PC-9 (cell line): ENCODE measurements around the gene ALKBH3. TPM values are rescaled to one million over a fixed set of nuclear protein-coding genes. Genes with fewer than 3 reads are reported as not detected.

Source experiments
- BruUV-seq: library from RNA; stranded (reverse); fragments of 400-500 nt; replicated peaks from 2 replicates; lab custom pipeline; 2021; lab: Mats Ljungman, UMichigan
- CTCF ChIA-PET: fragments of 300-600 bp; sonication (Branson Sonifier 250); formaldehyde crosslinking; loops from one replicate; lab custom pipeline; 2022; ENCODE audit warnings: antibody characterized with exemption; lab: Charles Lee
- POLR2A ChIA-PET: fragments of 300-600 bp; sonication (Branson Sonifier 250); formaldehyde crosslinking; loops from one replicate; lab custom pipeline; 2022; ENCODE audit warnings: antibody characterized with exemption; ENCODE audit not compliant: unreplicated experiment; lab: Charles Lee
- DNase-seq, 2 experiments: peaks; one replicate each; pipeline versions ENCODE4 v3.0.0 to v3.0.0-alpha.2; 2015 to 2022; ENCODE audit warnings: mixed read lengths in 1 of 2
- H2AFZ ChIP-seq: fragments of 200-600 bp; sonication (generic); 2 replicates; pipeline ENCODE4 v1.8.1; 2017; ENCODE audit warnings: antibody characterized with exemption
- H3F3A ChIP-seq: fragments of 200-600 bp; sonication (generic); 2 replicates; pipeline ENCODE4 v1.8.1; 2017; ENCODE audit warnings: antibody characterized with exemption, mild to moderate bottlenecking, low read depth; ENCODE audit not compliant: insufficient read depth
- H3K27ac ChIP-seq: fragments of 200-600 bp; sonication (generic); 2 replicates; pipeline ENCODE4 v1.6.1; 2016; ENCODE audit warnings: mixed run types
- H3K27me3 ChIP-seq: fragments of 200-600 bp; sonication (generic); 2 replicates; pipeline ENCODE4 v1.6.1; 2016; ENCODE audit warnings: low read depth, mixed run types; ENCODE audit not compliant: insufficient read depth
- H3K36me3 ChIP-seq: fragments of 200-600 bp; sonication (generic); 2 replicates; pipeline ENCODE4 v1.6.1; 2016; ENCODE audit warnings: low read depth, mixed run types
- H3K4me1 ChIP-seq: fragments of 200-600 bp; sonication (generic); replicated peaks from 2 replicates; pipeline ENCODE4 v1.6.1; 2016; ENCODE audit warnings: mixed run types; ENCODE audit not compliant: insufficient read depth
- H3K4me2 ChIP-seq: fragments of 200-600 bp; sonication (generic); 2 replicates; pipeline ENCODE4 v1.6.1; 2017; ENCODE audit warnings: mixed run types
- H3K4me3 ChIP-seq: fragments of 200-600 bp; sonication (generic); 2 replicates; pipeline ENCODE4 v1.6.1; 2016; ENCODE audit warnings: mixed run types
- H3K79me2 ChIP-seq: fragments of 200-600 bp; sonication (generic); 2 replicates; pipeline ENCODE4 v1.6.1; 2017; ENCODE audit warnings: low read depth, mixed run types
- H3K9me2 ChIP-seq: fragments of 200-600 bp; sonication (generic); 2 replicates; pipeline ENCODE4 v1.8.1; 2017; ENCODE audit warnings: mild to moderate bottlenecking; ENCODE audit not compliant: insufficient read depth
- H3K9me3 ChIP-seq: fragments of 200-600 bp; sonication (generic); 2 replicates; pipeline ENCODE4 v1.8.1; 2016; ENCODE audit warnings: low read depth; ENCODE audit not compliant: insufficient read depth
- H4K20me1 ChIP-seq: fragments of 200-600 bp; sonication (generic); 2 replicates; pipeline ENCODE4 v1.8.1; 2017; ENCODE audit not compliant: insufficient read depth
- CTCF ChIP-seq: fragments of 200-600 bp; sonication (generic); conservative IDR thresholded peaks from 2 replicates; pipeline ENCODE4 v1.6.1; 2017; ENCODE audit warnings: mixed run types, antibody characterized with exemption, mild to moderate bottlenecking, moderate library complexity
- EZH2 ChIP-seq: fragments of 200-600 bp; sonication (generic); IDR thresholded peaks from 2 replicates; pipeline ENCODE4 v1.8.0; 2017; ENCODE audit warnings: antibody characterized with exemption, low read depth
- intact Hi-C: fragments of 100-400 bp; cut with micrococcal nuclease; formaldehyde crosslinking; loops from one replicate; pipeline ENCODE4 v1.10.0; 2022; ENCODE audit not compliant: unreplicated experiment
- total RNA-seq: library from RNA; stranded (reverse); gene quantifications from 2 replicates; pipeline ENCODE4 v1.2.3, GENCODE V29; 2021

ALKBH3 gene
- total RNA-seq, 1 experiment from 2014 or later, result 47.3 TPM

- ChIA-PET POLR2A (no interaction called here), CTCF (no interaction called here)
- no peaks in the 10 kb centered on the region for H3K9me2 ChIP-seq
- no peaks in the 10 kb centered on the region for H3K9me3 ChIP-seq
- no peak overlapping the region for H3K4me2 ChIP-seq
- TF ChIP-seq CTCF, result no peak
- TF ChIP-seq EZH2, result no peak
- intact Hi-C loops, result no loop called here
- H3K4me3 ChIP-seq, result no peak overlapping the region
- no peaks in the 10 kb centered on the region for H3K4me1 ChIP-seq
- no peaks in the 10 kb centered on the region for H3K79me2 ChIP-seq
- no peaks in the 10 kb centered on the region for H3K27me3 ChIP-seq
- H4K20me1 ChIP-seq, result no peaks in the 10 kb centered on the region
- no peaks in the 10 kb centered on the region for H3K36me3 ChIP-seq
- BruUV-seq, result no TSS peak
- peak in 1 of 2 experiments; percentile 33 for DNase-seq
- no peak overlapping the region for H2AFZ ChIP-seq
- H3F3A ChIP-seq, result no peaks in the 10 kb centered on the region
- H3K27ac ChIP-seq, result no peak overlapping the region
These were observed 51.0 kb downstream of the ALKBH3 start for GRCh38 chr11:43931717-43932039.

DNA sequence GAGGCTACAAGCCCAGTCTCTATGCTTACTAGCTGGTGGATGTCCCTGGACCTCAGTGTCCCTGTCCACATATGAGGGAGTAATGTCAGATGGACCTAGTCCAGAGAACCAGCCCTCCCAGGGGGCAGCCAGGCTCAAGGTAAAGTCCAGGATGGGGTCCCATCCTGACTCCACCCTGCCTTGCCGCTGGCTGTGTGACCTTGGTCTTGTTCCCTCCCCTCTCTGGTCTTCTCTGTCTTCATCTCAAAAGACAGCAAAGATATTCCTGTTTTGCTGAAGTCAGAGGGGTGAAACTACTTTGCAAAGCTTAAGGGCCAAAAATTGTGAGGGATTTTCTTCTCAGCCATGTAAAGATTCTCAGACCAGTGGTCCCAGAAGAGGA is 52.6 kb downstream of the ALKBH3 start:
- Histone ChIP-seq H3K36me3 (no peaks in the 10 kb centered on the region), H3K79me2 (no peaks in the 10 kb centered on the region), H3F3A (no peaks in the 10 kb centered on the region; the same call in 1 of the 2 replicates), H3K4me3 (no peak overlapping the region), H3K4me1 (peaks cover 12% of the 10 kb centered on the region), H3K9me3 (no peaks in the 10 kb centered on the region), H3K27ac (no peak overlapping the region), H3K9me2 (no peaks in the 10 kb centered on the region), H2AFZ (no peak overlapping the region), H3K27me3 (no peaks in the 10 kb centered on the region), H4K20me1 (no peaks in the 10 kb centered on the region), H3K4me2 (no peak overlapping the region)
- DNase-seq, result no peak
- CTCF ChIA-PET, result no interaction called here
- POLR2A ChIA-PET, result no interaction called here
- BruUV-seq, result no TSS peak
- TF ChIP-seq CTCF (no peak), EZH2 (no peak)
- intact Hi-C loops, result no loop called here

DNA sequence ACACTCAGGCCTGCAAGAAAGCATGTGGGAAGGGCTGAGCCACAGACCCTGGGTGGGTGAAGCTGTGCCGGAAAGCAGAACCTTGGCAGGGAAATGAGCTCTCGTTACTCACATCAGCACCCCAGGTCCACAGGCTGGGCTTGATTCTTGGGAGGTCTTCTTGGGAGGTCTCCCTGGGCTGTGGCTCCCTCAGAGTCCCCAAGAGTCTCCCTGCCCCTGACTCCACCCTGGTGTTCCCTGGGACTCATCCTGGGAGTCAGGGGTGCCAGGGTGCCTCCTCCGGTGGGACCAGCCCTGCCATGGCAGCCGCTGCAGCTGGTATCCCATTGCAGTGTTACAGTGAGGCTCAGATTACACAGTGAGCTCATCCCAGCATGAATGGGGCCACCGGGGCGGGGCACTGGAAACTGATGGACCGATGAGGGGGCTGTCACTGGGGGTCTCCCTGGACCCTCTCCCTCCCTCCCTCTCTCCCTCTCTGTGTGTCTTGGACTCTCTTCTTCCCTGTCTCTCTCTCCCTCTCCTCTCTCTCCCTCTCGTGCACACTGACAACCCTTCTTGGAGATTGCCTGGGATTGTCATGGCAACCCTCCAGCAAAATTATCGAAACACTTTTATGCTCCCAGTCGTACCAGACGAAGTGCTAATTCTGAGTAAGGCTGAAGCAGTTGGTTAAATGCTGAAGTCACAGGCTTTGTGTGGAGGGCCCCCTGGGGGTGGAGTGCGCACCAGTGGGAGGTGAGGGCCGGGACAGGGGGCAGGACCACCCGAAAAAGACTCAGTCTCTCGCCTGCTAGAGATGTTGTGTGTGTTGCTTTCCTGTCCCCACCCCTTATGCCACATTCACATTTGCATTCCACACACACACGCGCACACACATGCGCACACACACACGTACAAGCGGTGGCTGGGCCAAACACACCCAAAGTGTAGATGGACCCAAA is 53.2 kb downstream of the ALKBH3 start:
- no peaks in the 10 kb centered on the region; the same call in 1 of the 2 replicates for H3F3A ChIP-seq
- no peak for DNase-seq
- H3K36me3 ChIP-seq, result no peaks in the 10 kb centered on the region
- BruUV-seq, result no TSS peak
- H3K27me3 ChIP-seq, result no peaks in the 10 kb centered on the region
- H3K4me2 ChIP-seq, result no peak overlapping the region
- no peak for TF ChIP-seq EZH2
- TF ChIP-seq CTCF, result no peak
- no peaks in the 10 kb centered on the region for H3K9me3 ChIP-seq
- intact Hi-C loops, result no loop called here
- H4K20me1 ChIP-seq, result no peaks in the 10 kb centered on the region
- ChIA-PET CTCF (no interaction called here), POLR2A (no interaction called here)
- H2AFZ ChIP-seq, result no peak overlapping the region
- no peak overlapping the region for H3K27ac ChIP-seq
- peaks cover 12% of the 10 kb centered on the region for H3K4me1 ChIP-seq
- no peaks in the 10 kb centered on the region for H3K9me2 ChIP-seq
- no peak overlapping the region for H3K4me3 ChIP-seq
- H3K79me2 ChIP-seq, result no peaks in the 10 kb centered on the region
